ENCODE measurements around the gene ABCG1.

The ABCG1 gene

GRCh38 chr21:42311816-42312625 is 93.1 kb downstream of the ABCG1 start:
- Histone ChIP-seq H4K20me1 (no peaks in the 10 kb centered on the region; a peak in 1 of 22 replicates), H3K27ac (peak overlapping the region in 4 of 11 experiments; percentile 54 to 68 (median 66); a peak in 4 of 22 replicates), H3K4me1 (peaks cover 34 to 98% (median 87%) of the 10 kb centered on the region in 10 experiments), H3K4me3 (no peak overlapping the region), H3K9me3 (replicated peaks in 1 of 11) (no peaks in the 10 kb centered on the region), H3K27me3 (peaks cover 0 to 29% (median 0%) of the 10 kb centered on the region in 11 experiments; a peak in 7 of 22 replicates), H3K36me3 (no peaks in the 10 kb centered on the region), H3K4me2 (peak overlapping the region in 8 of 11 experiments; percentile 70 to 85 (median 82); a peak in 16 of 22 replicates), H3K9ac (peak overlapping the region in 3 of 11 experiments; percentile 54 to 65 (median 60); a peak in 5 of 22 replicates)
- TF ChIP-seq Cebpa-rat (IDR thresholded peaks at IDR 0.05): no peak

GRCh38 chr21:42312626-42313104 is 93.7 kb downstream of the ABCG1 start:
- H3K4me1 ChIP-seq: peaks cover 33 to 98% (median 87%) of the 10 kb centered on the region in 10 experiments
- TF ChIP-seq Cebpa-rat (IDR thresholded peaks at IDR 0.05): no peak
- H3K4me3 ChIP-seq: no peak overlapping the region
- H3K27ac ChIP-seq: peak overlapping the region in 4 of 11 experiments; percentile 54 to 68 (median 66); a peak in 5 of 22 replicates
- no peaks in the 10 kb centered on the region for H3K36me3 ChIP-seq
- no peaks in the 10 kb centered on the region for H3K9me3 ChIP-seq (replicated peaks in 1 of 11)
- peak overlapping the region in 4 of 11 experiments; percentile 54 to 66 (median 62); a peak in 6 of 22 replicates for H3K9ac ChIP-seq
- peak overlapping the region in 10 of 11 experiments; percentile 15 to 85 (median 80); a peak in 18 of 22 replicates for H3K4me2 ChIP-seq
- no peaks in the 10 kb centered on the region; a peak in 1 of 22 replicates for H4K20me1 ChIP-seq
- peaks cover 0 to 29% (median 0%) of the 10 kb centered on the region in 11 experiments; a peak in 7 of 22 replicates for H3K27me3 ChIP-seq

- no peaks in the 10 kb centered on the region for H3K36me3 ChIP-seq
- peak overlapping the region in 4 of 11 experiments; percentile 65 to 68 (median 67); a peak in 10 of 22 replicates for H3K27ac ChIP-seq
- H3K27me3 ChIP-seq: peaks cover 0 to 29% (median 0%) of the 10 kb centered on the region in 11 experiments; a peak in 7 of 22 replicates
- no peak overlapping the region for H3K4me3 ChIP-seq
- H3K9me3 ChIP-seq (replicated peaks in 1 of 11): no peaks in the 10 kb centered on the region
- H4K20me1 ChIP-seq: no peaks in the 10 kb centered on the region; a peak in 1 of 22 replicates
- peak overlapping the region in 5 of 11 experiments; percentile 15 to 66 (median 60); a peak in 10 of 22 replicates for H3K9ac ChIP-seq
- H3K4me2 ChIP-seq: peak overlapping the region; percentile 15 to 85 (median 79)
- peaks cover 26 to 98% (median 87%) of the 10 kb centered on the region in 10 experiments for H3K4me1 ChIP-seq
- TF ChIP-seq Cebpa-rat (IDR thresholded peaks at IDR 0.05): peak in 3 of 11 experiments; percentile 42 to 78 (median 77); a peak in 4 of 22 replicates
Measured at GRCh38 chr21:42313501-42313969, 94.6 kb downstream of the ABCG1 start.

GRCh38 chr21:42314616-42315295 is 95.8 kb downstream of the ABCG1 start:
- peaks cover 0 to 29% (median 0%) of the 10 kb centered on the region in 11 experiments; a peak in 7 of 22 replicates for H3K27me3 ChIP-seq
- H4K20me1 ChIP-seq: no peaks in the 10 kb centered on the region; a peak in 1 of 22 replicates
- H3K4me1 ChIP-seq: peaks cover 24 to 98% (median 87%) of the 10 kb centered on the region in 10 experiments
- no peak for TF ChIP-seq Cebpa-rat (IDR thresholded peaks at IDR 0.05)
- H3K36me3 ChIP-seq: no peaks in the 10 kb centered on the region
- peak overlapping the region in 8 of 11 experiments; percentile 1 to 85 (median 80); a peak in 15 of 22 replicates for H3K4me2 ChIP-seq
- no peaks in the 10 kb centered on the region for H3K9me3 ChIP-seq (replicated peaks in 1 of 11)
- no peak overlapping the region for H3K4me3 ChIP-seq
- H3K9ac ChIP-seq: 0 out of 22 replicates have a peak overlapping the region, but pooled peaks of 1 of the 11 experiments have one; percentile 18
- H3K27ac ChIP-seq: peak overlapping the region in 4 of 11 experiments; percentile 29 to 68 (median 66); a peak in 5 of 22 replicates

- H3K27me3 ChIP-seq: peaks cover 0 to 26% (median 0%) of the 10 kb centered on the region in 11 experiments; a peak in 7 of 22 replicates
- no peaks in the 10 kb centered on the region for H3K9me3 ChIP-seq (replicated peaks in 1 of 11)
- H3K4me1 ChIP-seq: peaks cover 25 to 98% (median 87%) of the 10 kb centered on the region in 10 experiments
- no peak within 1 kb of the TSS for H3K4me3 ChIP-seq
- H3K4me2 ChIP-seq: peak within 1 kb of the TSS in 8 of 11 experiments; percentile 75 to 94 (median 83); a peak in 15 of 22 replicates
- H4K20me1 ChIP-seq: no peaks in the 10 kb centered on the region; a peak in 1 of 22 replicates
- H3K27ac ChIP-seq: peak within 1 kb of the TSS in 4 of 11 experiments; percentile 65 to 85 (median 75); a peak in 6 of 22 replicates
- H3K9ac ChIP-seq: peak within 1 kb of the TSS in 4 of 11 experiments; percentile 19 to 69 (median 45); a peak in 4 of 22 replicates
- no peaks in the 10 kb centered on the region for H3K36me3 ChIP-seq
- TF ChIP-seq Cebpa-rat (IDR thresholded peaks at IDR 0.05): no peak
Measured at GRCh38 chr21:42315296-42315891, 96.5 kb downstream of the ABCG1 start, which contains the start of gene TFF3. TSS of gene TFF3 (minus strand) at chr21:42315409. CDS start at chr21:42315374, 35 bp downstream.

GRCh38 chr21:42316891-42317290 is 98.0 kb downstream of the ABCG1 start:
- no peaks in the 10 kb centered on the region for H3K9me3 ChIP-seq (replicated peaks in 1 of 11)

GRCh38 chr21:42317341-42317741 is 98.4 kb downstream of the ABCG1 start:
- H3K27ac ChIP-seq: peak overlapping the region in 4 of 11 experiments; percentile 76 to 85 (median 84); a peak in 6 of 22 replicates
- no peaks in the 10 kb centered on the region; a peak in 1 of 22 replicates for H4K20me1 ChIP-seq
- H3K4me2 ChIP-seq: peak overlapping the region in 10 of 11 experiments; percentile 12 to 94 (median 85); a peak in 18 of 22 replicates
- H3K9me3 ChIP-seq (replicated peaks in 1 of 11): no peaks in the 10 kb centered on the region
- peaks cover 25 to 91% (median 79%) of the 10 kb centered on the region in 10 experiments for H3K4me1 ChIP-seq
- TF ChIP-seq Cebpa-rat (IDR thresholded peaks at IDR 0.05): no peak
- H3K27me3 ChIP-seq: peaks cover 0 to 20% (median 0%) of the 10 kb centered on the region in 11 experiments; a peak in 7 of 22 replicates
- no peaks in the 10 kb centered on the region for H3K36me3 ChIP-seq
- no peak overlapping the region for H3K4me3 ChIP-seq
- peak overlapping the region in 3 of 11 experiments; percentile 27 to 69 (median 41); a peak in 3 of 22 replicates for H3K9ac ChIP-seq

More at GRCh38 chr21:42316891-42317290, 98.0 kb downstream of the ABCG1 start:
- Histone ChIP-seq H3K27me3 (peaks cover 0 to 25% (median 0%) of the 10 kb centered on the region in 11 experiments; a peak in 7 of 22 replicates), H3K9ac (peak overlapping the region in 3 of 11 experiments; percentile 27 to 69 (median 41); a peak in 5 of 22 replicates), H3K27ac (peak overlapping the region in 3 of 11 experiments; percentile 83 to 85 (median 85); a peak in 7 of 22 replicates), H4K20me1 (no peaks in the 10 kb centered on the region; a peak in 1 of 22 replicates), H3K36me3 (no peaks in the 10 kb centered on the region), H3K4me1 (peaks cover 25 to 95% (median 84%) of the 10 kb centered on the region in 10 experiments), H3K4me3 (no peak overlapping the region), H3K4me2 (peak overlapping the region in 9 of 11 experiments; percentile 75 to 94 (median 86); a peak in 18 of 22 replicates)
- TF ChIP-seq Cebpa-rat (IDR thresholded peaks at IDR 0.05): no peak

Measured in BLaER1 treated with 17β-estradiol and CSF1 and Interleukin-3, amounts not matched to agents 10 nM and 100 nM (cell line).